HT-29 (cell line): ENCODE data around the gene PLXND1. TPM values are rescaled to one million over a fixed set of nuclear protein-coding genes. Genes with fewer than 3 reads are reported as not detected.

Experiments
- DNase-seq: peaks from one replicate; pipeline ENCODE4 v3.0.0-alpha.2; 2015; ENCODE audit warnings: low spot score
- total RNA-seq: library from RNA; depleted of rRNA; stranded (reverse); fragments of >200 nt; shearing (Covaris generic); gene quantifications from 2 replicates; pipeline ENCODE4 v1.2.3, GENCODE V29; 2014

PLXND1 gene
- total RNA-seq, 1 experiment from 2014 or later, result 30.5 TPM

DNA sequence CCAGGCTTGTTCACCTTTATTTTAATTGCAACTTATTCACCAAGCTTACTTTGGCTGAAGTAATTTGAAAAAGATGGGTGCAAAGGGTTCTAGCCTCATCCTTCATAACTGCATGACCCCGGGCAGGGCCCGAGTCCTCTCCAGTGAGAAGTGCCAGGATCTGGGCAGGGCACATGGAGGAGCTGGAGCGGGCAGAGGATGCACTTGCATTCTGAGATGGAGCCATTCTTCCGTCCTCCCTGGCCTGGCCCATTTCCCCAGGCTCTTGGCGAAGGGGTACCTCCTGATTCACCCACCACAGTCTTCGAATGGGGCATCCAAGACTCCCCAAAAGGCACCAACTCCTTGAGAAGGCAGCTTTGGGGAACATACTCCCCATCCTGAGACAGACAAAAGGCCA is 22.5 kb upstream of the PLXND1 start:
- no peak for DNase-seq

GRCh38 chr3:129628169-129628522 is 21.7 kb upstream of the PLXND1 start:
- no peak for DNase-seq

- peak; percentile 93 for DNase-seq
These were observed 21.1 kb upstream of the PLXND1 start for GRCh38 chr3:129627350-129628168.

GRCh38 chr3:129626744-129627349 is 20.4 kb upstream of the PLXND1 start:
- no peak for DNase-seq

DNA sequence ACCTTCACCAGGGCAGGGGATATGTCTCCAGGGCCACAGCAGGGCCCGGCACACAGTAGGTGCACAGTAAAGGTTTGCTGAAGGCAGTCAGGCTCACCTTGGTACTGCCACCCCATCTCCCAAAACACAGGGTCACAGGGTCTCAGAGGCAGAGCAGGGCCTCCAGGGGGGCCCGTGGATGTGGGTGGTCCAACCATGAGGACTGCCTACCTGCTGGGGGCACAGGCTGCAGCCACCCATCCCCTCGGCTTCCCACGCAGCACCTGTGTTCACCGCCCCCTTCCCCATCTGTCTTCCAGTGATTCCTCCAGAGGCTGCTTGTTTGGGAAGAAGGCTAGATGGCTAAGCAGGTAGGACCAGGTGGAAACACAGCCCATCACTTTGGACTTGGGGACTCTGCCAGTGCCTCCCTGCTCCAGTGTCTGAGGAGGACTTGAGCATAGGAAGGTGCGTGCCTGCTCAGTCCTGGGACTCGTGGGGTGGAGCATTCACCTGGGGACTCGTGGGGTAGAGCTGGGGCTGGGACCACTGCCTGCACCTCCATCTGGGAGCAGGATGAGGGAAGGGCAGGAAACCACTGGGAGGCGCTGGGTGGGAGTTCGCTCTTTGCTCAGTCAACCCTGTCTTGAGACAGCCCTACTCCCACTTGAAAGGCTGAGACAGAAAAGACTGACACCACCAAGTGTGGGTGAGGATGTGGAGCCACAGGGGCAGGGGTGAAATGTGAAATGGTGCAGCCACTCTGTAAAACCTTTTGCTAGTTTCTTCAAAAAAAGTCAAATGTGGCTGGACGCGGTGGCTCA is 18.8 kb upstream of the PLXND1 start:
- no peak for DNase-seq

DNA sequence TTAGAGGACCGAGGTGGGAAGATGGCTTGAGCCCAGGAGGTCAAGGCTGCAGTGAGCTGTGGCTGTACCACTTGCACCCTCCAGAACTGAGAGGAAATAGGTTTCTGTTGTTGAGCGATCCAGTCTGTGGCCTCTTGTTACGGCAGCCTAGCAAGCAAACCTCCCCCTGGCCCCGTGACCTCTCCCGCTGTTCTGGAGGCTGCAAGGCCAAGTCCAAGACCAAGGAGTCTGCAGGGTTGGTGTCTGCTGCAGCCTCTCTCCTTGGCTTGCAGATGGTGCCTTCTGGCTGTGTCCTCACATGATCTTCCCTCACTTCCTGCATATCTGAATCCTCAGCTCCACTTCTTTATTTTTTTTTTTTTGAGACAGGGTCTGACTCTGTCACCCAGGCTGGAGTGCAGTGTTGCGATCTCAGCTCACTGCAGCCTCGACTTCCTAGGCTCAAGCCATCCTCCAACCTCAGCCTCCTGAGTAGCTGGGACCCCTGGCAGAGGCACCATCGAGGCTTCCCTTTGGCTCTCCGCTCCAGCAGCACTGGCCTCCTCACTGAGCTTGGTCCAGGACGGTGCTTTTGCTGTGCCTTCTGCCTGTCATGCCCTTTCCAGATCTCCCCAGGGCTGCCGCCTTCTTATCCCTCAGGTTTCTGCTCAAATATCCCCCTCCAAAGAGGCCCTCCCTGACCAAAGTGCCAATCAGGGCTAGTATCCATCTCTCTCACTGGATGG is 18.0 kb upstream of the PLXND1 start:
- DNase-seq, result no peak

- peak; percentile 59 for DNase-seq
These were observed 17.1 kb upstream of the PLXND1 start for GRCh38 chr3:129623447-129624118.

DNA sequence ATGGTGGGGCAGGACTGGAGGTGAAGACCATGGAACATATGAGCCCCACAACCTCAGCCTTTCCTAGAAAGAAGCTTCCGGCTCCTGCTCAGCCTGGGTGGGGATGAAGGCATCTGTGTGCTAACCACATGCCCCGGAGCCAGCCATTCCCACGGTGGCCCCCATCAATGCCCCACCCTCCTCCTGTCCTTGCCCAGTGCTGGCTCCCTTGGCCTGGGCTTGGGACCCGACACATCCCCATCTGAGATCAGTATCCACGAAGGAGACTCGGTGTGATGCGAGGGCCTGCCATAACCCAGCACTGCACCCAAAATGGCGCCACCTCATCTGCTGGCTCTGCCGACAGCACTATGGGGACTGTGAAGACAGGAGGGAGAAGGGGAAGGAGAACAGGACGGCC is 16.5 kb upstream of the PLXND1 start:
- DNase-seq, result no peak

DNA sequence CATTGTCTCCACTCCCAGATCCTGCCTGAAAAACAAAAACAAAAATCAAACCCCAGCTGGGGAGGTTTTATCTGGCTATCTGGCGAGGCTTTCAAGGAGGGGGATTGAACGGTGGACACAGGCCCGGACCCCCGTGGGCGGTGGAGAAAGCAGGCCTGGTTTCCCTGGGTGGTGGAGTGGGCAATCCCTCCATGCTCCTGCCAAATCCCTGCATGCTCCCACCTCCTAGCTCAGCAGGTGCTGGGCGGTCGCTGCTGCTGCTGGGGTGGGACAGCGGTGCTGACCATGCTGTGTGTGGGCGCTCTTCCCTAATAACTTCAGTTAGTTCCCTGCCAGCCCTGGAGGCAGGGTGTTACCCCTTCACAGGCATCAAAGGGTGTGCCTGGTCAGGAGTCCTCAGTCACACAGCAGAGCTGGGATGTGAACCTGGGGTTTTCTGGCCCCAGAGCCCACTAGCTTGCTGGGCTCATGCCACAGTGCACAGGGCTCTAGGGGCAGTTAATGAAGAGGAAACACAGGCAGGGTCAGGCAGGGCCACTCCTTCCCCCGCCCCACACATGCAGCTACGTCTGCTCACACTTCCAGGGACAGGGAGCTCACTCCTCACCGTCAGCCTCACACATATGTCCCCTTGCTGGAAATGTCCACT is 15.9 kb upstream of the PLXND1 start:
- no peak for DNase-seq

- DNase-seq, result no peak
These were observed 15.2 kb upstream of the PLXND1 start for GRCh38 chr3:129621626-129622225.

DNA sequence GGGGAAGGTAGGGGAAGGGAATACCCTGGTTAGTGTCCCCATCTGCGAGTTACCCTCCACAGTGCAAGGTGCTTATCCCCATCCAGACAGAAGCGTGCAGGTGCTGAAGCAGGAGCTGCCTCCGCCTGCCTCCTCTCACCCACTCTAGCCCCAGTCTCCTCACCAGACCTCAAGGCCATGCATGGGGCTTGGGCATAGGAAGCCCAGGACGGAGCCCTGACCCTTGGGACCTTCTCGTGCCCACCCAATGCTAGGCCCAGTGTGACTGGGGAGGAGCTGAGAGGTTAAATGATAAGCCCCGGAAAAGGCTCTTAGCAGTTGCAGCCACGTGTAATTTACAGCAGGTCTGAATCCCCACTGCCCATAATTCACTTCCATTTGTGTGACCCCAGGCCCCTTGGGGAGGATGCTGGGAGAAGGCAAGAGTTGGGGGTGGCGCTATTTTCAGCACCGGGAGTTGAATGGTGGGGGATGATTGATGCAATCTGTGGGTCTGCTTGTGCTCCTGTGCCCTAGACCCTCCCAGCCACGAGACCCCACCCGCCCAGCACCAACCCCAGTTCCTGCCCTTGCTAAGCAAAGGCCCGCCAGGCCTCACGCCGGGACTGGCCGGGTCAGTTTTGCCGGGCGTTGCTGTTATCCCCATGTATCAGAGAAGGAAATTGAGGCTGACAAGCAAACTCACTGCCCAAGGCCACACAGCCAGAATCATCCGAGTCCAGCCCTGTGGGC is 14.5 kb upstream of the PLXND1 start:
- no peak for DNase-seq

DNA sequence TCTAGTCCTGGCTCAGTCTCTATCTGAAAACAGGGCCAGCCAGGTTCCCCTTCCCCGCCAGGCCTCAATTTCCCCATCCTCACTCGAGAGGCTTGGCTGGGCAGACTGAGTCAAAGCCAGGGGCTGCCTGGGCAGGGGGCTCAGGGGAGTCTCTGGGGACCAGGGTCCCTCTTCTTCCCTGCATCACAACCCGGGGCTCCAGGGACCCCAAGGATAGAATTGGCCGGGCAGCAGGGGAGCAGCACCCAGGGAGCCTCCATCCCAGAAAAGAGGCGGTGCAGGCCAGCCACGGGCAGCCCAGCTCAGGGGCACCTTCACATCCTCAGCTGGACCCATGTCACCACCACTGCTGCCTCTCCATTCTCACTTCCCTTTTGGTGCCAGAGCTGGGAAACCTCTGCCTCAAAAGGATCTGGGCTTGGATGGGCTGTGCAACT is 13.3 kb upstream of the PLXND1 start:
- no peak for DNase-seq

GRCh38 chr3:129618901-129619671 is 12.6 kb upstream of the PLXND1 start:
- no peak for DNase-seq

DNA sequence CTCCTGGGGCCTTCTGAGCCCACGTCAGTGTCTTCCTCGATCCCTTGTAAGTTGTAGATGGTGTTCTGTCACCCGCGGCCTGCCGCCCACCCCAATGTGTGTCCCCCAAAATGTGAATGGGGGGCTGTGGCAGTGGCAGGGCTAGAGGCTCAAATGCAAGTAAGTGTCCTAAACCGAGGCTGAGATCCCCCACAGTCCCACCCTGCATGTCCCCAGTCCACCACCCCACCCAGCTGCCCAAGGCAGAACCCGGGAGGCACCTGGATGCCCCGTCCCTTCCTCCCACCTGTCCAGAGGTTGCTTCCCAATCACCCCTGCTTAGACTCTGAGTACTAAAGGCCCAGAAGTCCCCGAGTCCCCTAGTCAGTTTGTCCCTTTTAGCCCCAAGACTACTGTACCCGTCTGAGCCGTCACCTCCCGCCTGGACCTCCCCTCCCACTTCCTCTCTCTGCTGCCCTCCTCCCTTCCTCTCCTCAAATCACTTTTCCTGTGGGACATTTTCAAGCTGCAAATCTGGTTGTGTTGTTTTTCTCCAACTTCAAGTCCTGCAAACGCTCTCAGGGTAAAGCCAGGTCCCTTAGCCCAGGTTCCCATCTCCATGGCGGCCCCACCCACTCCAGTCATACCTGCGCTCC is 11.8 kb upstream of the PLXND1 start:
- no peak for DNase-seq

DNA sequence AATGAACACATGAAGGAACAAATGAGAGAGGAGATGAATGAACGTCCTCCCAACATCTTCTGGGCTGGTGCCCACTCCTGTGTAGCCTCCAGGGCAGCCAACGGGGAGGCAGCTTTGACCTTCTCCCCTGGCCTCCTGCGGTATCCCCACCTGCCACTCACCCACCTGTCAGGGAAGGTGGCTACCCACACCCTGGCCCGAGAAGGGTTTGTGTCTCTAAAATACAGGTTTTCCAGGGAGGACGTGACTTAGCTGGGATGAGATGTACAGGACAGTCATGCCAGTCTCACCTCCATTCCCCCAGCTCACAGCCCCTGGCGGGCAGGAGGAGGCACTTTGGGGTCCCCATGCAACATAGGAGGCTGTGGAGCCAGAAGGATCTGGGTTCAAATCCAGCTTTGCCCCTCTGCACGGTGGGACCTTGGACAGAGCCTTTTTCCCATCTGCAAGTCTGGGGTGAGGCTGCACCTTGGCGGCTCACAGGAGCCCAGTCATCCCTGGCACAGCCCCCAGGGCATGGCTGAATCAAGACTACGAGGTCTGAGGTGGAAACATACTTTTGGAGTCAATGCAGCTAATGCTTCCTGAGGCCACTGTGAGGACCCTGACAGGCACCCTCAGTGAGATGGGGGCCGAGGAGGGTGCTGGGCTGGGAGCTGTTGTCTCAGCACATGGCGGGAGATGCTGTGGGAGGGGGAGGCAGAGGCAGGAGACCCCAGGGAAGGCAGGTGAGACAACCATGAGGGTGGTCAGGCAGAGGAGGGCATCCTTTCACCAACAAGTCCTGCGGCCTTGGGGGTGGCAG is 11.1 kb upstream of the PLXND1 start:
- no peak for DNase-seq

GRCh38 chr3:129616713-129617112 is 10.2 kb upstream of the PLXND1 start:
- DNase-seq, result no peak

- no peak for DNase-seq
These were observed 9.8 kb upstream of the PLXND1 start for GRCh38 chr3:129616291-129616690.
